NT2/D1 (cell line): ENCODE measurements around the gene ODC1.

Source experiments
- SUZ12 ChIP-seq: IDR thresholded peaks from 2 replicates; pipeline ENCODE4 v1.6.1; 2011; ENCODE audit not compliant: insufficient read length, insufficient read depth; ENCODE audit errors: extremely low read depth
- ZNF274 ChIP-seq: IDR thresholded peaks from 2 replicates; pipeline ENCODE4 v1.6.1; 2011; ENCODE audit warnings: mild to moderate bottlenecking, low read depth, low read length

- TF ChIP-seq SUZ12 (no peak), ZNF274 (no peak)
Measured at GRCh38 chr2:10460366-10460796, 12.3 kb upstream of the ODC1 start.
